ENCODE data around the gene VCX. TPM values are rescaled to one million over a fixed set of nuclear protein-coding genes. Genes with fewer than 3 reads are reported as not detected.

Gene VCX
- total RNA-seq, 2 donors from 2014 or later, result not detected

- H3K27ac ChIP-seq, result no peak overlapping the region
Measured at GRCh38 chrX:7889680-7890079, 46.7 kb downstream of the VCX start.

GRCh38 chrX:7891928-7892327, 49.0 kb downstream of the VCX start:
- Histone ChIP-seq H3K4me3 (no peak overlapping the region), H3K27me3 (replicated peaks; ENCODE audit: insufficient read depth) (no peaks in the 10 kb centered on the region), H3K27ac (no peak overlapping the region), H3K36me3 (no peaks in the 10 kb centered on the region), H3K4me1 (ENCODE audit: control insufficient read depth in 1 of 2, low read depth in 2 of 2) (no peaks in the 10 kb centered on the region), H3K9me3 (no peaks in the 10 kb centered on the region)
- ATAC-seq (ENCODE audit: insufficient number of reproducible peaks, low FRiP score, low read depth) (no peak), DNase-seq (ENCODE audit: low spot score) (no peak)
- TF ChIP-seq CTCF (IDR thresholded peaks at IDR 0.05), result no peak

More at GRCh38 chrX:7889680-7890079, 46.7 kb downstream of the VCX start:
- no peak for ATAC-seq (ENCODE audit: insufficient number of reproducible peaks, low FRiP score, low read depth)
- no peaks in the 10 kb centered on the region for H3K36me3 ChIP-seq
- no peaks in the 10 kb centered on the region for H3K27me3 ChIP-seq (replicated peaks; ENCODE audit: insufficient read depth)
- no peaks in the 10 kb centered on the region for H3K9me3 ChIP-seq
- TF ChIP-seq CTCF (IDR thresholded peaks at IDR 0.05), result no peak
- DNase-seq (ENCODE audit: low spot score), result no peak
- no peaks in the 10 kb centered on the region for H3K4me1 ChIP-seq (ENCODE audit: control insufficient read depth in 1 of 2, low read depth in 2 of 2)
- H3K4me3 ChIP-seq, result no peak overlapping the region

Other genes starting within 250 kb of the VCX start
- 10 to 100 TPM in 1 of 2 donors, under 1 TPM in 1; 0.95 to 11.6 TPM for gene PNPLA4, start 84.2 kb downstream of the VCX start, total RNA-seq